VCaP (cell line): ENCODE data around the gene JMJD7.

Experiments used
- H3K27ac ChIP-seq: fragments of 450-650 bp; 2 replicates; pipeline ENCODE4 v1.5.1; 2017
- TF ChIP-seq, protein P1 (sequence below): fragments of 450-650 bp; conservative IDR thresholded peaks from 2 replicates; pipeline ENCODE4 v1.5.1; 2017; ENCODE audit warnings: mild to moderate bottlenecking, moderate library complexity

Gene JMJD7

DNA sequence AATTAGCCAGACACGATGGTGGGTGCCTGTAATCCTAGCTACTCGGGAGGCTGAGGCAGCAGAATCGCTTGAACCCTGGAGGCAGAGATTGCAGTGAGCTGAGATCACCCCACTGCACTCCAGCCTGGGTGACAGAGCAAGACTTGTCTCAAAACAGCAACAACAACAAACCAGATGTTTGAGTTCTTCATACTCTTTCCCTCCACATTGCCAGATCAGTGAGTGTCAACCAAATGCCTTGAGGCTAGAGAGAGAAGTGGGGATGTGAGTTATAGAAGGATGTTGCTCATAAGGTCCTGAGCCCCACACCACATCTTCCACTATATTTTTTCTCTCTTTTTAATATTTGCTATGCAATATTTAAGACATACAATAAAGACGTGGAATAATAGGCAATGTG is 33.8 kb upstream of the JMJD7 start:
- no peak overlapping the region for H3K27ac ChIP-seq

DNA sequence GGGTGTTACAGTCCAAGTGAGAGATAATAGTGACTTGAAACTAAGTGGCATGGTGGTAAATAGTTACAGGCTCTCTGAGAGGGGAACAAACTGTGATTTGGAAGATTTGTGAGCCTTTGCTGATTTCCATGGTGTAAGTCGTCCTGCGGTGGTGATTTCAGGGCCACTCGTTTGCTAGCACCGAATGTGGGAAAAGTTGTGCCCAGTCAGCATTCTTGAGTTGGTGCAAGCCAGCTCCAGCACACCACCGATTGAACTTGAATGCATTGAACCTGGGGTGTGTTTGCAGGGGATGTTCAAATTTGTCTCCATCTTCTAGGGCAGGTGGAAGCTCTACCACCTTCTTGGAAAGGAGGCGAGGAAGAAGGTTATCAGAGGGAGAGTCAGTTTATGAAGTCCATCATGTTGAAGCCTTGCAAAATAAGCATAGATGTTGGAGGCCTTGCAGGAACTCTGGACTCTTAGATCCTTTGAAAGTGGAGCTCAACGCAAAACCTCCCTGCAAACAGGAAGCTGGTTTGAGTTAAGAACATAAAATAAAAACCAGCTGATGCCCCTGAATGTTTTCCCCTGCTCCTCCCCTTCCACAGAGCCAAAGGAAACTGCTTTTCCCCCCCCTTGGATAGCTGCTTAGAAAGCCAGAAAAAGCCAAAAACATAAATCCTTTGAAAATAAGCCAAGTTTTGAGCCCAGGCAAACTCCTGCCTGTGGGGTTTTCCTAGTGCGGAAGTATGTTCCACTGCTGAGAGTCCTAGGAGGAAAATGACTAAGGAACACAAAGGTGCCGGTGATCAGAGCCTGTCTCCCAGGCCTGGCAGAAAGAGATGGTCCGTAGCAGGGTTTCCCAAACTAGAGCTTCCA is 31.7 kb upstream of the JMJD7 start:
- no peak overlapping the region for H3K27ac ChIP-seq
- TF ChIP-seq, protein P1, sequence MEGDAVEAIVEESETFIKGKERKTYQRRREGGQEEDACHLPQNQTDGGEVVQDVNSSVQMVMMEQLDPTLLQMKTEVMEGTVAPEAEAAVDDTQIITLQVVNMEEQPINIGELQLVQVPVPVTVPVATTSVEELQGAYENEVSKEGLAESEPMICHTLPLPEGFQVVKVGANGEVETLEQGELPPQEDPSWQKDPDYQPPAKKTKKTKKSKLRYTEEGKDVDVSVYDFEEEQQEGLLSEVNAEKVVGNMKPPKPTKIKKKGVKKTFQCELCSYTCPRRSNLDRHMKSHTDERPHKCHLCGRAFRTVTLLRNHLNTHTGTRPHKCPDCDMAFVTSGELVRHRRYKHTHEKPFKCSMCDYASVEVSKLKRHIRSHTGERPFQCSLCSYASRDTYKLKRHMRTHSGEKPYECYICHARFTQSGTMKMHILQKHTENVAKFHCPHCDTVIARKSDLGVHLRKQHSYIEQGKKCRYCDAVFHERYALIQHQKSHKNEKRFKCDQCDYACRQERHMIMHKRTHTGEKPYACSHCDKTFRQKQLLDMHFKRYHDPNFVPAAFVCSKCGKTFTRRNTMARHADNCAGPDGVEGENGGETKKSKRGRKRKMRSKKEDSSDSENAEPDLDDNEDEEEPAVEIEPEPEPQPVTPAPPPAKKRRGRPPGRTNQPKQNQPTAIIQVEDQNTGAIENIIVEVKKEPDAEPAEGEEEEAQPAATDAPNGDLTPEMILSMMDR = no peak

More for the DNA sequence above, 33.8 kb upstream of the JMJD7 start:
- TF ChIP-seq, protein P1 = no peak

DNA sequence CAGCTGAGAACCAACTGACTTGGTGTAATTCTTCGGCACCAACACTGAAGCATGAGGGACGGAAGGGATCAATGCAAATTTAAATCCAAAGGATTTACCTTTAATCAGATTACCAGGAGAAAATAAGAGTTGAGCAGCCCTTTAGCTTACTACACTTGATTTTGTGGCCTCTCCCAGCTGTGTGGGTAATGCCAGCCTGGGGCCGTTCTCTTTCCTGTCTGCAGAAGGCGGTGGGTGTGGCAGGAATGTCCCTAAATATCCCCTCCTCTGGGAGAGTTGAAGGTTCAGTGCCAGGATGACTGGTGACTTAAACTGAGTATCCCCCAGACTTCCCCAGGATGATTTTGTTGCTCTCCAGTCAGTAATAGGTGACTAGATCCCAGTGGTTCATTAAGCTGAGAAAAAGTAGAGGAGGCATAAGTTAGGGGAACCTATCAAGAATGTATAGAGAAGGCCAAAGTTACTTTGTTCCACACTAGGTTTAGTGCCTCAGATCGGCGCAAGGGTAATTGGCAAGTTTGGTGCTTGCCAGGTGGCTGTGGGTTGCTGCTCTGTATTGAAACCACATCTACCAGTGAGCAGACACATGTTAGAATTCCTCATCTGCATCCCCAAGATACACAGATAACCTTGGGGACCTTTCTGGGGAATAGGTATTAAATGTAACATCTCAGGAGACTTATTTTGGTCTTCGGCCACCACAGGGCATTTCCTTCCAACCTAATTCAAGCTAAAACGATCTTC is 30.5 kb upstream of the JMJD7 start:
- no peak overlapping the region for H3K27ac ChIP-seq
- TF ChIP-seq, protein P1 = no peak

DNA sequence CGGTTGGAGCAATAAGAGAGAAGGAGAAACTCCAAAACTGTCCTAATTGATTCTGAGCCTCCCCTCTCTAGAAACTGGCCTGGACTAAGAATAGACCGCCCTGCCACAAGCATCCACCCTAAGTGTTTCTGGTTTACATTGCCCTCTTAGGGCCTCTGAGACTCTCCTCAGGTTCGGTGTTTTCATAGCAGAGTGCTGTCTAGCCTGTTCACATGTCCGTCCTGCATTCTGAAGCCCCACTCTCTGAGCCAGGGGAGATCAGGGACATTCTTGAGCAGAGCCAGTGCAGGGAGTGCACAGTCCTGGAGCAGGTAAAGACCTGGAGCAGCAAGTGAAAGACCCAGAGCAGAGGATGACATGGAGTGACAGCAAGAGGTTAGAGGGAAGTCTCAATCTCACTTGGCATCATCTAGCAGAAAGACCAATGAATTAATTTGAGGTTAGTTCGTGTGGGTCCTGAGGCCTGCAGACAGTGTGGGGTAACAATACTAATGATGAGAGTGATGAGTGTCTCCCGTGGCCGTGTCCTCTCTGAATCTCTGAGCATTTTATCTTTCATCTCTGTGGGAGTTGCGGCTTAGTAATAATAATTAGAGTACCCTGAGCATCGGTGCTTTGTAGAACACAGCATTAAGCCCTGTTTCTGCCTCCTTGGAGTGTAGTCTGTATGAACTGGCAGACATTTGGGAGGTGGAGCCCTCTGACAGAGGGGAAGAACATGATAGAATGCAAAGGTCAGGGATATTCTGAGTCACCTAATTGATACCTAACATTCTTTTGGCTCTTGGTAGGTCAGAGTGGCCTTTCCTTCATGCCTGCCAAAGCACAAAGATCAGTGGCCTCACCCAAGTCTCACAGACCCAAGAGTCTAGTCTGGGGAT is 29.0 kb upstream of the JMJD7 start:
- TF ChIP-seq, protein P1 = no peak
- H3K27ac ChIP-seq = no peak overlapping the region

DNA sequence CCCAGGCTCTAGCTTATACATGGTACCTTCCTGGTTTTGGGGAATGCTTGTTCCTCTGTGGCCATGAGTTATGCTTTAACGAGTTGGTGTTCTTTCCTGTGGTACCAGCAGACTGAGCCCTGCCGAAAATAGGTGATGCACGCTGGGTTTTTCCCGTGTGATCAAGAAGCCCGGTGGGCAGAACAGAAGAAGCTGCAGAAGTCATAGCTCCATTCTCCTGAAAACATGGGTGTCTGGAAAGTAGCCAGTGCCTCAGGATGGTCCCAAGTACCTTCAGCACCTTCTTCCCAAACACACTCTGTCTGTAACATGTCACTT is 28.4 kb upstream of the JMJD7 start:
- TF ChIP-seq, protein P1 = no peak
- H3K27ac ChIP-seq = no peak overlapping the region

DNA sequence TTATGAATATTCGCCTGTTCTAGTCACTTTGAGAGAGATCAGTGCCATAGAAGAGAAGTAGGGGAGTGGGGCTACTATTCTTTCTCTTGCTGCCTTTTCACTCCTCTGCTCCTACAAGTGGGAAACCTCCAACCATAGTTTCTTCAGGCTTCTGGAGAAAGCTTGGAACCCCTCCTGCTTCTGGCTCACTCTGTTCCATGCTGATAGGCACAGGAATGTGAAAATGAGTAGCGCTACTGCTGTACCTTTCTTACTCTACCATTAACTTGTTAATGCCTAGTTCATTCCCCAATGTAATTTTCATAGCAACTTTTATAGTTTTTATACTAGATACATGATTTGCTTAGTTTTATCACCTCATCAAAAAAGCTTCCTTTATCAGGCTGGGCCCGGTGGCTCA is 26.7 kb upstream of the JMJD7 start:
- TF ChIP-seq, protein P1 = no peak
- H3K27ac ChIP-seq = no peak overlapping the region
